ENCODE results near the gene SPRR4.
A peak's percentile ranks its signal among the peaks of the same experiment; 100 is the strongest.

SPRR4 gene, protein sequence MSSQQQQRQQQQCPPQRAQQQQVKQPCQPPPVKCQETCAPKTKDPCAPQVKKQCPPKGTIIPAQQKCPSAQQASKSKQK

DNA sequence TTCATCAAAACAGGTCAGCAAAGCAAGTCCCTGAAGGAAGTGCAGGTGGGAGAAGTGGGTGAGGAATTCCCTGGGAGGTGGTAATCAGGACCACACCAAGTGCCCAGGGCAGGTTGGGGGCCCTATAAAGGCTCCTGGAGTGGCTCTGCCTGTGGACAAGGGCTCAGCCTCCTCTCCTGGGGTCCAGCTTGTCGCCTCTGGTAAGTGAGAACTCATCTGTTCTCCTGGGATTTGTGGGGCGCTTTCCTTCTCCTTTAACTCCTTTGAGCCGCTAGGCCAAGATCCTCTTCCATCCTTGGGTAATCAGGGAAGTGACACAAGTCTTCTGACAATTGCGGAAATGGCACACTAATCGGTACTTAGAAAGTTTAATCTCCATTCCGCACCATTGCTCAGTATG lies at the start of gene SPRR4:
SPRR4 (plus strand) TSS at position 154 of the 400 bp plus-strand sequence. CDS start 1,243 bp downstream, outside the sequence.
- no peak for DNase-seq

DNA sequence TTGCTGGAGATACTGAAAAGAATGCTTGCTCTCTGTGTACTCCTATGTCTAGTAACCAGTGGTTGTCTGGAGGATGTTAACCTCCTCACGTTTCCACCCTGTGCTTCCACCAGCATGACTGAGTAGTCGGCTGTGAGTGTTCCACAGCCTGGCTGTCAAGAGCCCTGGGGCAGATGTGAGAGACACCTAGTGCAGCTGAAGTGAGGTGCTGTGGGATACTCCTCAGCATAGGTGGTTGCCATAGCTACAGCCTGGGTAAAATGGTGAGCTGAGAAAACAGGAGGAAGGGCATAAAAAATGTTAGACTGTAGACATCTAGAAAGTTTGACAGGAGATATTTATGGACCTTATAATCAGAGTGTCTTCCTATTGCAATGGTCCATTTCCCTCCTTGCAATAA lies 46.3 kb upstream of the SPRR4 start:
- no peak for DNase-seq

DNA sequence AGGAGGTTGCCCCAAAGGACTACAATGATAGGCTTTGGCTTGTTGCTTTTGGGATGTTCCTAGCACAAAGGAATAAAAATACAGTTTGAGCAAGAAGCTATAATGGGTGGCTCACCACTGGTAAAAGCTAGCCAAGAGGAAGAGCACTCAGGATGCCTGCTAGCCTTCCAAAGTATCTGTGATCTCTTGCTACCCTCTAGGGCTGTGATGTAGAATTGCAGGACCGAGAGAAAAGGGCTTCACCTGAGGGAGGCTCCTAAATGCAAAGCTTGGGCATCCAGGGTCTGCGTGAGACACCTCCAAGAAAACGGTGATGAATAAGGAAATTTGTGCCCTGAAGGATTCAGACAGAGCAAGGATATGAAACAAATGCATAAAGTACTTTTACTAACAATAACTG lies 44.4 kb upstream of the SPRR4 start:
- DNase-seq = peak; percentile 23 to 31

DNA sequence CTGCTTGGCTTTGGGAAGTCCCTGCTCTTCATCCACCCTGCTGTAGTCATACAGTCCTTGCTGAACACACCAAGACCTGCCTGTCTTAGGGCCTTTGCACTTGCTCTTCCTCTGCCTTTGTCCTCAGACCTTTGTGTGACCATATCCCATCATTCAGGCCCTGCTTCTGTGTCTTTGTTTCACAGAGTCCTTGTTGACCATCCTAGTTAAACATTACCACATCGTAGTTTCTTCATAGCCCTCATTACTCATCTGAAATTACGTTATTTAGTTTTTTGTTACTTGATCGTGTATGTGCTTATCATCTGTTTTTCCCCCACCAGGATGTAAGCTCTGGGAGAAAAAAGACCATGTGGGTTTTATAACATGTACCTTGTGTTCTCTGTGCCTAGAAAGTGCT lies 41.8 kb upstream of the SPRR4 start:
- DNase-seq = no peak

DNA sequence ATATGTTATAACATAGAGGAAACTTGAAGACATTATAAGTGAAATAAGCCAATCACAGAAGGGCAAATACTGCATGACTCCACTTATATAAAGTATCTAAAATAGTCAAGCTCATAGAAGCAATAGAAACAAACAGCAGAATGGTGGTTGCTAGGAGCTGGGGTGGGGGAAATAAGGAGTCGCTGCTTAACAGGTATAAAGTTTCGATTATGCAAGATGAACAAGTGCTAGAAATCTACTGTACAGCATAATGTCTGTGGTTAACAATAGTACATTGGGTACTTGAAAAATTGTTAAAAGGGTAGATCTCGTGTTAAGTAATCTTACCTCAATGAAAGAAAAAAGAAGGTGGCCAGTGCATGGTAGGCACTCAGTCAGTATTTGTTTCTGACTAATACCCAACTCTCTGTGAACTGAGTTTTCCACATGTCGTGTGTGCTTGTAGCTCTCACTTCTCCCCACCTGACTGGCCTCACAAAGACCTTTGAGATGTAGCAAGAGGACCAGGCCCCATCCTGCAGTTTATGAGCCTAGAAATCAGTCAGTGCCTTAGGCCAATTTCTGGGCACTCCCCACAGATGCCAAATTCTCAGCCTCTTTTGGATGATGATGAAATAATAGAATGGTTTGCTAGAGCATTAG lies 38.2 kb upstream of the SPRR4 start:
- no peak for DNase-seq

DNA sequence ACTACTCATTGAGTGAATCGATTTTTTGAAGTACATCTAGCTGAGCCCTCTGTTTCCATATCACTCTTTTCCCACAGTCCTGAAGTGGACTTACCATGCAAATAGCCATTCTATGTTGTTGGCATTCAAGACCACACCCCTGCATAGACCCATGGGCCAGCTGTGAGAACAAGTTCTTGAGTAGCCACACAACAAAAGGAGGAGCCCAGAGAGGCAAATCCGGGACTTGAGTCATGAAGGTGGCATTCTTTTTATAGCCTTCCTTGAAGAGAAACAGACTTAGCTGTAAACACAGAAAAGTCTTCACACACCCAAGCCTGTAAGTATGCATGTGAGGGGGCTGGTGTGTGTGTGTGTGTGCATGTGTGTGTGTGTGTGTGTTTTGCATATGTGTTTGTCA lies 37.3 kb upstream of the SPRR4 start:
- DNase-seq = no peak

DNA sequence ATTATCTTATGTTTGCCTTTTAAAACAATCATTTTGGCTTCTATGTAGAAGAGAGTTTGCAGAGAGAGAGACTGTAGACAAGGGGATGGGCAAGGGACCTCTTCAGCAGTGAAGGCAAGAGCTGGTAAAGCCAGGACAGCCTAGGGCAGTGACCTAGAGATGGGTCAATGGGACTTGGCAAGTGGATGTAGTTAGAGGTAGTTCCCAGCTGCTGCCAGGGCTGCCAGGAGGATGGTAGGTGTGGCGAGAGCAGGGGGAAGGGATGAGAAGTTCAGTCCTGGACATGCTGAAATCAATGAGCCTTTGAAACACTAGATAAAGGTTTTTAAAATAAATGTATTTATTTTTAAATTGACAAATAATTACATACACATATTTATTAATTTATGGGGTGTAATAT lies 29.8 kb upstream of the SPRR4 start:
- no peak for DNase-seq

DNA sequence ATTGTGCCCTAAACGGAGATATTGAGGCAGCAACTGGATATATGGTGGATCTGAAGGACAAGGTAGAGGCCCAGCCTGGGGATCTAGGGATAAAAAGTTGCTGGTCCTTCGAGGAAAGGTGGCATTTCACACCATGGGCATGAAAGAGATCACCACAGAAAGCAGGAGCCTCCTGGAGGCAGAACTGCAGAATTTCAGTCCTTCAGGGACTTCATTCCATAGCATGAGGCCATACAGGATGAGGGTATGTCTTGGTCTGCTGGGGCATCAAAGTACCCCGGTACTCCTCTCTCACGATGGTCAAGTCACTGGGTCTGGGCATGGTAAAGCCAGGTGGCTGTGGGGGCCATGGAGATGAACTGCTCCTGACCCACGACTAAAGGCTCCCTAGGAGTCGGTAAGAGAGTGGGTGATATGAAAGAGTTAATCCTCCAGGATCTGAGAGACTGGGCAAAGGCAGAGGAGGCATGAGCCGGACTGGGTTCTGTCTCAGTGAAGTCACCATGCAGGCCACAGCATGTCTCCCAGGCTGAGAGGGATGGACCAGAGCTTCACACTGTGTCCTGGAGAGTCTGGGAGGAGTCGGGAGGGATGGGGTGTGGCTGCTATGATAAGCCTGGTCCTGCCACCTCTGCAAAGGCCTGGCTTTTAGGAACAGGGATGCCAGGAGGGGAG lies 29.3 kb upstream of the SPRR4 start:
- no peak for DNase-seq

DNA sequence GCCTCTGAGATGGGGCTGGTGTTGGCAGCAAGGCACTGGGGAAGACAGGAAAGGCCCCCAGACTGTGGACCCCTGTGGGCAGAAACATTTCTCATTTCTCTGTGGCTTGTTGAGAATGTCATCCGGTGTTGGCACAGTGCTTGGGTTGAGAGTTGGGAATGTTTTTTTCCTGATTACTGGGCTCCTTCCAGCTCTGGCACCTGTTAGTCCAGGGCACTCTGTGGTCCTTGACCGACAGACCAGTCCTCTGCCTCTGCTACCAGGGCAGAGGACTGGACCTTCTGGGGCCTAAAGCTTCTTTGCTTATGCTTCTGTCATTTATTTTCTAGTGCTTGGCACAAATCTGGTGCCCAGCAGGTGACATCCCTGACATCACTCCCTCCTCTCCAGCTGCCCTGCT lies 28.3 kb upstream of the SPRR4 start:
- no peak for DNase-seq

DNA sequence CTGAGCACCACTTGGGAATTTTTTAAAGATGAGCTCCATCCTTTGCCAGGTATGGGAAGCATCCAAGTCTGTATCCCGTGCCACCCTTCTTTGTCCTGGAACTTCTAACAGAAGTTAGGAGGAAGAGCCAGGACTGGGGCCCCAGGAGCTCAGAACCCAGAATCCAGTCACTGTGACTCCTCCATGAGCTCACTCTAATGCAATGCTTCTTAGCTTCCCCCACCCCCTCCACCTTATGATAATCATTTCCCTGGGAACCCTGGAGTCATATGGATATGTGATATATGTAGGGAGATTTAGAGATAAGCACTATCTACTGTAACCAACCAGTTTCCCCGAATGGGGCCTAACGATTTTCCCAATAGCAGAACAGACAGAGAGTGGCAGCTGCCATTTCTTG lies 24.2 kb upstream of the SPRR4 start:
- no peak for DNase-seq

DNA sequence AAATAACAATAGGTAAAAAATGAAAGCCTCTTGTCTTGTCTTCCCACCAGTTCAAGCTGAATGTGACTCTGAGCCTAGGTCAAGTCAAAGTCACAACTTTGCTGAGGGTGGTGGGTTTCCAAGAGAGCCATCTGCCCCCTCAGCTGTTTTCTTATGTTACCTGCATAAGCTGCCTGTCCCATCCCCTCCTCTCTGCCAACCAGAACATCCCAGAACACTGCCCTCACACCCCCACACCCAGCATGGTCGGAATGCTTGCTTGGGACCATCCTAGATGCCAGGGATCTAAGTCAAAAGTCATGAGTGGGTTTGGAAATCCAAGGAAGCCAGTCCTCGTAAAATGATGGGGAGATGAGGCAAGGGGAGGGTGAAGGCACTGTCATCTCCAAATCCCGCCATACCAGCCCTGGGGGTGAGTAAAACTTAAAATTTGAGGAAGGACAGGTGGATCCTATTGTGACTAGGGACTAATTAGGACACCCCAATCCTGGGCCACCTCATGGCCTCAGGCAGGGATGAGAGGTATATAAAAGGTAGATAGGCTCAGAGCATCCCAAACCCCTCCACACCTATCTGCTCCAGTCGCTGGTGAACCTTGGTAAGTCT lies 23.7 kb upstream of the SPRR4 start, which contains the start of gene SPRR5:
SPRR5 (plus strand) TSS at position 556 of the 606 bp plus-strand sequence. CDS start 1,349 bp downstream, outside the sequence.
- DNase-seq = no peak

DNA sequence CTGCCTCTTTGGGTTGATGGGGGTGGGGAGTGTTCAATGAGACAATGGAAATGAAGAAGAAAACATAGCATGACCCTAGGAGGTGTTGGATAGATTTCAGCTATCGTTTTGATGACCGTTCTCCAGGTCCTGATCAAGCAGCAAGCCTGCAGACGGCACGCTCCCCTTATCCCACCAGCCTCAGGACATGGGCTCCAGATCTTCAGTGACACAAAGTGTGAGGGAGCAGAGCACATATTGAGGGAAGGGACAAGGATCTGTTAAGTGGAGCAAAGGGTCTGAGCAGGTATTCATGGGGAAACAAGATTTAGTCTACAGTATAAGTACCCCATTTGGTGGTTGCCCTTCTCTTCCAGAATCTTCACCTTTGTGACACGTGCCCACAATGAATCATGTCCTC lies 18.7 kb upstream of the SPRR4 start:
- DNase-seq = no peak

DNA sequence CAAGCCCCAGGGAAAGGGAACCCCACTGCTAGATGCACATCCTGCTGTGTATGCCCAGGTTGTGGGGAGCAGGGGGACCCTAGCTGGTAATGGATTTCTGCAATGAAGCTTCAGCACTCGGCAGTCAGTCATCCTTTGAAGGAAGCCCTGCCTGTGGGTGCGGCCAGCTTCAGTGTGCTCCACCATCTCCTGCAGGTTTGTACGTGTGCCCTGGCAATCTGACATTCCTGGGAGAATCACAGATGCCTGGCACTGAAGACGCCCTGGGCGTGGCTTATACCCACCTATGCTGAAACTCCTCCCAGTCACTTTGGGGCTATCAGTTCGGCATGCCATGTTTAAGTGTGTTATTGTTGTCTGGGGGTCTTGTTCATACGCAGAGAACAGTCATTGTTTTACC lies 16.7 kb upstream of the SPRR4 start:
- DNase-seq = no peak

DNA sequence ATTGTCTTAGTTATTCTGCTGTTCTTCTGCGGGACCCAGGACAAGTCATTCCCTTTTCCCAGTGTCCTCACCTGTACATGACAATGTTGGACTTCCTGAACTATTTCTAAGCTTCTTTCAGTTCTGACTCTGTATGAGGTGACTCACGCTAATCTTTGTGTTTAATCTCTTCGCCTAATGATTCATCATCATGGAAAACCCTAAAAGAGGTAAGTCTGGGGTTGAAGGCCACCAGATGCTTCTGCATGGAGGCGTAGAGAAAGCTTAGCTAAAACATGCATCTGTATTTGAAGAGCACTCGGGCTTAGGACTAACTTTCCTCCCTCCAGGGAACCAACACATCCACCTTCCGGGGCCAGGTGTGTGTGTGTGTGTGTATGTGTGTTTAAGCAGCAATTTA lies 16.0 kb upstream of the SPRR4 start:
- no peak for DNase-seq

DNA sequence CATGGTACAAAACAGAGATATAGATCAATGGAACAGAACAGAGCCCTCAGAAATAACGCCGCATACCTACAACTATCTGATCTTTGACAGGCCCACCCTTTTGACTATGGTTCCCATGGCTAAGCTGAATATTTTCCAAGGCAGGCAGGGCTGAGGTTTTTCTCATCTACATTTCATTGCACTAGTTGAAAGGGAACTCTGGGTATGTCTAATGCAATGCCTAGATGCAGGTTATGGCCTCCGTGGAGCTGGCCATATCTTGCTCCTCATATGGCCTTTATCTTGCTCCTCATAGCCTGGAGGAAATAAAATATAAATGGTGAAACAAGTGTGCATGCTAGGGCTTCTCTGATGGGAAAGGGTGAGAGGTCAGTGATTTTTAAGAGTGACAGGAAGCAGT lies 12.9 kb upstream of the SPRR4 start:
- no peak for DNase-seq

DNA sequence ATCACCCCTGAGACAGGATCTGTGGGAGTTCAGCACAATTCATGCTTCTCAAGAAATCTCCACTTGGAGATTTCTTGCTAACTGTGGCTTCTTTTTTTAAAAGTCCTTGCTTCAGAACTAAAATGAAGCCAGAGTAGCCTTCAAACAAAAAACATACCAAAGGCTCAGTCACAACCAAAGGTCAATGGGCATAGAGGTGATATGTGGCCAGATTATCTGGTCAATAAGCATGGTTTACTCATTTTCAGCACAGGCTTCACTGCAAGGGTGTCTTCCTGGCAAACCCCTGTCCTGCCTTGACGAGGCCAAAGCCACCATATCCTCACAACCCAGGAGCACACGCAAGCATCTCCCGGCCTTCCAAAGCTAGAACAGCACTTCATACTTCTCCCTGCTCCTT lies 11.2 kb upstream of the SPRR4 start:
- no peak for DNase-seq

DNA sequence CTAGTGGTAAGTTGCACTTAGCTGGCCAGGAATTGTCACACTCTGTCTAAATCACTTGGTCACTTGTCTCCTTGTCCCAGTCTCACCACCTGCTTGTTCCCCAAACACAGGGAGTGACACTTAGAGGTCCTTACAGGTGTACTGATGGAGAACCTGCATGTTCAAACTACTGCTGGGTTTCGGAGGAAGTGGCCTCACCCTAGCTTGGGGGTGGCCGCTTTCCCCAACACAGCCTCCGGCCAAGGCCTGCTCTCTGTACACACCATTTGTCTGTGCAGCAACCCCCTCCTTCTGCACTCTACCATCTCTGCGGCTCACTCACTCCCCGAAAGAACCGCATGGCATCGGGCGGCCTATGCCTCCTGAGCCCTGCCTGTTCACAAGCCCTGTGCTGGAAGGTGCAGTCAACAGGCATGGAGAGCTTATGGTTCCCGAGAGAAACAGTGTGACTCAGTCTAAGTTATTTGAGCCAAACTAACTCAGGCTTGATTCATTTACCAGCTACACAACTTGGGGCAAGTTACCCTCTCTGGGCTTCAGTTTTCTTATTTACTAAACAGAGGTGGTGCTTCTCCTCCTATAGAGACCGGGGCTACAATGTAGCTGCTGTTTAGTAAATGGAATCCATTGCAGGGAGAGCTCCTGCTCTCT lies 10.5 kb upstream of the SPRR4 start:
- DNase-seq = no peak

DNA sequence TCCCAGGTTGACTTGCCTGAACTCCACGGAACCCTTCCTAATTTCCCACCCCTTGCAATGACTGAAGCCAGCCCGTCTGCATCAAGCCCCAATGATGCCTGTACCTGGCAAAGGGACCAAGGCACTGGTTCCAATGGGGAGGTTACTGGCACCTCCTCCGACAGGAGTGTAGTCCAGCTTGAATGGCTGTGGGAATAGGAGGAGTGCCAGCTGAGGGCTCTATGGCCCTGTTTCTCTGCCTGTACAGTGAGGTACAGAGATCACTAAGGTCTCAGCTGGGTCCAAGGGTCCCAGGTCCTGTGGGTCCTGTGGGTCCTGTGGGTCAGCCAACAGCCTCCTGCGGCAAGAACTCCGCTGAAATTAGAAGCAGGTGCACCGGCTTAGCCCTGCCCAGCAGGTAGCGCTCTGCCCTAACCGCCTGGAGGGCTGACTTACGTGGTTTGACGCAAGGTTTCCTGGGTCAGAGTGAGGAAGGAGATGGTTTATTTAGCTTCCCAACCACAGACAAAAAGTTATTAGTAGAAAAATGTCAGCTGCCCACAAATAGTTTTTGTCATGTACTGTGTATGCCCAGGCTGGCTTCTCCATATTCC lies 9.9 kb upstream of the SPRR4 start:
- DNase-seq = peak in 1 of 2 experiments; percentile 42

DNA sequence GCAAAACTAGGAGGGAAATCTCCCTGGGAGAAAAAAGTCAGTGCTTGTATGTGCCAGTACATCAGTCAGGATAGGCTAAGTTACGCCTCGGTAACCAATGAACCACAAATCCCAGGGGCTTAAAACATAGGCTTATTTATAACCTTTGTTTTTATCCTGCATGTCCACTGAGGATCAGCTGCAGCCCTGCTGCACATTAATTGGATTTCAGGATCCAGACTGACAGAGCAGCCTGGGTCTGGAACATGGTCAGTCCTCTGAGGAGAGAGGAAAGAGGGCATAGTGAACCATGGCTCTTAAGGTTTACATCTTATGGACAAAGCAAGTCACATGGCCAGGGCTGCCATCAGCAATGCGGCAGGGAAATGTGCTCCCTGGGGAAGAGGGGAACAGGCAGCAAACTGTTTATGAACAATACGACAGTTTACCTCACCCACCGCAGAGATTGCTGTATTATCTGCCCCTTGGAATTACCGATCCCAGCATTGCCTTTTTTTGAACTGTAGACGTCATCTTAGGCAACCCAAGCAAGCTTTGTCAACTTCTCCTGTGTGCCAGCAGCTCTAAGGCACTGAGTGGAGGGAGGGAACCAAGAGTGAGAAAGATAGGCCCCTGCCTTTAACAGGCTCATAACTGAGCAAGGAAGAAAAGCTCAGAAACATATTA lies 9.1 kb upstream of the SPRR4 start:
- no peak for DNase-seq

DNA sequence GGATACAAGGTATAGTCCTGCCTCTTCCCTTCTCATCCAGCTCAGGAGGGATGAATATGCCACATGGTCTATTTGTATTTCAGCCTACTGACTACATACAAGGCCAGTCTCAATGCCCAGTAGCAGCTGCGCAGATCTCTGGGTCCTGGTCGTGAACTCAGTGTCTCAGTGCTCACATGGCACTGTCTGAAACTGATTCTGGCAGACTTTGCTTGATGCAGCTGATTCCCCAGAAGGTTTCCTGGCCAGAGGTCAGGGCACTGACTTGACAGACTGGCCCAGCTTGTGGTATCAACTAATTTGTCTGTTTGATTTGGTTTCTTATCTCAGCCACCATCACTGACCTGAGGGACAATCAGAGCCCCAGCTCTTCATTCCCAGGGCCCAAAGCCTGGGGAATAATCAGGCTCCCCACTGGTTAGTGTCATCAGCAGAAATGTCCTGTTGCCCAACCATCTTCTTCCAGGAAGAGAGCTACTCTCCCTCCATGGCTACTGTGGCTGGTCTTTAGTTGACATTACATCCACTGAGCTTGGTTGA lies 7.5 kb upstream of the SPRR4 start:
- no peak for DNase-seq

DNA sequence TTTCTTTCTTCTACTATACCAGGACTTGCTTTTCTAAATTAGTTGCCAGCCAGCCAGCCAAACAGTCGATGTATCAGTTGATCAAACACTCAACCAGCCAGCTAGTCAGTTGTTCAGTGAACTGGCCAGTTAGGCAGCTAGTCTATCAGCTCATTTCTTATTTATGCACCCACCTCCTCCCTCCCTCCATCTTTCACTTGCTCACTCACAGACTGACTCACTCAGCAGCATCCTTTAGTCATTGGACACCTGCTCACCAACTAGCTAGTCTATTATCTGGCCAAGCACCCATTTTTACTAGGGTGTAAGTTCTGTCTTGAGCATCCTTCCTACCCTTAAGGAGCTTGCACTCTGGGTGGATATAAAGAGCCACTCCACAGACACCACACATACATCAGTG lies 5.9 kb upstream of the SPRR4 start:
- DNase-seq = no peak

DNA sequence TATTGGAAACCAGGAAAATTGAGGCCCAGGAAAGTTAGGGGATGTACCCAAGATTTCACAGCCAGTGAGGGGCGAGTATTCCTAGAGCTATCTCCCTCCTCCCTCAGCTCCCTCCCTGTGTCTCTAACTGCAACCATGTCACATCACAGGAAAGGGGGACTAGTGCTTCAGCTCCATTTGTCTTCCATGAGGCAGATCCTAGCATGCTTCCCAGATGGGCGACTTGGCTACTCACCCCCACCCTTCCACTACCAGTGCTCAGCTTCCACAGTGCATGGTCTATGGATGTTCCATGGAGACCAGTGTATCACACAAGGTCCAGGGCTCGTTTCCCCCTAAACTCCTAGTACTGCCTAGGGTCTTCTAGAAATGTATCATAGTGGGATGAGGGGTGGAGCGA lies 4.6 kb upstream of the SPRR4 start:
- no peak for DNase-seq

All from NCI-H526 (cell line).